DOHH2 (cell line): ENCODE results near the gene NRXN3.

Source experiments
- H3F3A ChIP-seq: fragments of 200-600 bp; sonication (generic), shearing (Covaris generic); 2 replicates; pipeline ENCODE4 v1.6.0; 2016; ENCODE audit warnings: antibody characterized with exemption, mild to moderate bottlenecking; ENCODE audit not compliant: control insufficient read depth, insufficient read depth
- H3K27ac ChIP-seq: fragments of 200-600 bp; sonication (generic); 2 replicates; pipeline ENCODE4 v1.5.1; 2014; ENCODE audit warnings: low read depth, mild to moderate bottlenecking, low read length, moderate library complexity
- H3K27me3 ChIP-seq: fragments of 200-600 bp; sonication (generic); 2 replicates; pipeline ENCODE4 v1.6.1; 2014; ENCODE audit warnings: mild to moderate bottlenecking, low read length, mixed read lengths; ENCODE audit not compliant: control insufficient read depth
- H3K36me3 ChIP-seq: fragments of 200-600 bp; sonication (generic); 2 replicates; pipeline ENCODE4 v1.6.1; 2014; ENCODE audit warnings: mild to moderate bottlenecking, low read length, moderate library complexity, mixed read lengths; ENCODE audit not compliant: control insufficient read depth
- H3K4me1 ChIP-seq: fragments of 200-600 bp; sonication (generic); 2 replicates; pipeline ENCODE4 v1.6.1; 2014; ENCODE audit warnings: mild to moderate bottlenecking, low read length, mixed read lengths; ENCODE audit not compliant: control insufficient read depth
- H3K4me2 ChIP-seq: fragments of 200-600 bp; sonication (generic); 2 replicates; pipeline ENCODE4 v1.6.0; 2014; ENCODE audit warnings: mild to moderate bottlenecking, low read length, moderate library complexity
- H3K4me3 ChIP-seq: fragments of 200-600 bp; sonication (generic); 2 replicates; pipeline ENCODE4 v1.5.1; 2014; ENCODE audit warnings: mild to moderate bottlenecking, low read length, mixed read lengths
- H3K79me2 ChIP-seq: fragments of 200-600 bp; sonication (generic); 2 replicates; pipeline ENCODE4 v1.6.1; 2014; ENCODE audit warnings: mild to moderate bottlenecking, low read length, mixed read lengths; ENCODE audit not compliant: control insufficient read depth
- H3K9me2 ChIP-seq: fragments of 200-600 bp; sonication (generic); replicated peaks from 2 replicates; pipeline ENCODE4 v1.6.1; 2014; ENCODE audit warnings: mild to moderate bottlenecking, low read length, mixed read lengths; ENCODE audit not compliant: control insufficient read depth
- H3K9me3 ChIP-seq: fragments of 200-600 bp; sonication (generic); 2 replicates; pipeline ENCODE4 v1.6.1; 2014; ENCODE audit warnings: antibody characterized with exemption, low read length, mixed read lengths; ENCODE audit not compliant: control insufficient read depth, insufficient read depth
- H4K20me1 ChIP-seq: fragments of 200-600 bp; sonication (generic); 2 replicates; pipeline ENCODE4 v1.6.0; 2014; ENCODE audit warnings: low read depth, mild to moderate bottlenecking, antibody characterized with exemption, low read length, moderate library complexity; ENCODE audit not compliant: control insufficient read depth, insufficient read depth
- EZH2phosphoT487 ChIP-seq: fragments of 200-600 bp; sonication (generic); IDR thresholded peaks from 2 replicates; pipeline ENCODE4 v1.6.1; 2017; ENCODE audit warnings: borderline replicate concordance, mild to moderate bottlenecking, antibody characterized with exemption, low read length, moderate library complexity, mixed read lengths
- TF ChIP-seq, protein P1 (sequence below): fragments of 200-600 bp; sonication (generic); IDR thresholded peaks from one replicate; pipeline ENCODE4 v1.5.1; 2014; ENCODE audit warnings: antibody characterized with exemption, mild to moderate bottlenecking, low read depth, low read length; ENCODE audit not compliant: poor library complexity, severe bottlenecking

The NRXN3 gene

DNA sequence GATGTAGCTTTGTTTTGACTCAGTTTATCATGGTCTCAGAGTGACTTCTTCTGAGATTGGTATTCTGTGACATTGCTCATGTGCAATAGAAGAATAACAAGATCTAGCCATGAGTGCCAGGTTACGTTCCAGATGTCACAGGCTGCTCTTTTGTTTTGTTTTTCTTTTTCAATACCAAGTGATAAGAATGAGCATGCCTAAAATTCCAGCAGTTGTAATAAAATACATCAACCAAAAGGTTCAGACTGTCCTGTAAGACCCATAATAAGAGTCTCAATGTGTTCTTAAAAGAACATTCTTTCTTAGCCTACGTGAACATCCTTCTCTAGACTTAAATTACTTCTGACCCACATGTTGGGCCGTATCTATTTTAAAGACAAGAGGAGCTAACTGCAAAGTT lies 1371.9 kb downstream of the NRXN3 start:
- Histone ChIP-seq H3K4me3 (no peak overlapping the region), H3K4me1 (no peaks in the 10 kb centered on the region), H3K36me3 (no peaks in the 10 kb centered on the region), H4K20me1 (no peaks in the 10 kb centered on the region), H3K4me2 (no peak overlapping the region), H3K27ac (no peak overlapping the region), H3K27me3 (no peaks in the 10 kb centered on the region), H3F3A (no peaks in the 10 kb centered on the region), H3K79me2 (no peaks in the 10 kb centered on the region), H3K9me3 (no peaks in the 10 kb centered on the region), H3K9me2 (no peaks in the 10 kb centered on the region)
- no peak for TF ChIP-seq EZH2phosphoT487
- TF ChIP-seq, protein P1, sequence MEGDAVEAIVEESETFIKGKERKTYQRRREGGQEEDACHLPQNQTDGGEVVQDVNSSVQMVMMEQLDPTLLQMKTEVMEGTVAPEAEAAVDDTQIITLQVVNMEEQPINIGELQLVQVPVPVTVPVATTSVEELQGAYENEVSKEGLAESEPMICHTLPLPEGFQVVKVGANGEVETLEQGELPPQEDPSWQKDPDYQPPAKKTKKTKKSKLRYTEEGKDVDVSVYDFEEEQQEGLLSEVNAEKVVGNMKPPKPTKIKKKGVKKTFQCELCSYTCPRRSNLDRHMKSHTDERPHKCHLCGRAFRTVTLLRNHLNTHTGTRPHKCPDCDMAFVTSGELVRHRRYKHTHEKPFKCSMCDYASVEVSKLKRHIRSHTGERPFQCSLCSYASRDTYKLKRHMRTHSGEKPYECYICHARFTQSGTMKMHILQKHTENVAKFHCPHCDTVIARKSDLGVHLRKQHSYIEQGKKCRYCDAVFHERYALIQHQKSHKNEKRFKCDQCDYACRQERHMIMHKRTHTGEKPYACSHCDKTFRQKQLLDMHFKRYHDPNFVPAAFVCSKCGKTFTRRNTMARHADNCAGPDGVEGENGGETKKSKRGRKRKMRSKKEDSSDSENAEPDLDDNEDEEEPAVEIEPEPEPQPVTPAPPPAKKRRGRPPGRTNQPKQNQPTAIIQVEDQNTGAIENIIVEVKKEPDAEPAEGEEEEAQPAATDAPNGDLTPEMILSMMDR, result no peak

DNA sequence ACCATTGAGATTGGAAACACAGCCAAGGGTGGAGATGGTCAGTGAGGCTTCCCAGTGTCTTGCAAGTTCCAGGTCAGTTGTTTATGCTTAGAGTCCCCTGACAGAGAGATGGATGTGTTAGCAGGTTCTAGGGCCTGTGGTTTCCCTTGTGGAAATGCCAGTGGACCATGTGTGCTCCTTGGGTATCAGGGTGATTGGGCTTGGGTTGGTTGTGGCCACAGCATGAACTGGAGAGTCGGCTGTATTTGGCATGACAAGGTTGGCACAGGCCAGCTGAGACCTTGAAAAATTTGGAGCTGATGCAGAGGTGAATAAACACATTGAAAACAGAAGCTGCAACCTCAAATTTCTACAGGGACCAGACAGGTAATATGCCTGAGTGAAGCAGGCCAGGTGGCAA lies 1373.2 kb downstream of the NRXN3 start:
- no peaks in the 10 kb centered on the region for H3K27me3 ChIP-seq
- no peaks in the 10 kb centered on the region for H3K79me2 ChIP-seq
- no peaks in the 10 kb centered on the region for H3F3A ChIP-seq
- H3K27ac ChIP-seq, result no peak overlapping the region
- no peak overlapping the region for H3K4me2 ChIP-seq
- no peak overlapping the region for H3K4me3 ChIP-seq
- H3K9me3 ChIP-seq, result no peaks in the 10 kb centered on the region
- H3K4me1 ChIP-seq, result no peaks in the 10 kb centered on the region
- no peaks in the 10 kb centered on the region for H4K20me1 ChIP-seq
- H3K9me2 ChIP-seq, result no peaks in the 10 kb centered on the region
- TF ChIP-seq, protein P1, result no peak
- TF ChIP-seq EZH2phosphoT487, result no peak
- no peaks in the 10 kb centered on the region for H3K36me3 ChIP-seq

DNA sequence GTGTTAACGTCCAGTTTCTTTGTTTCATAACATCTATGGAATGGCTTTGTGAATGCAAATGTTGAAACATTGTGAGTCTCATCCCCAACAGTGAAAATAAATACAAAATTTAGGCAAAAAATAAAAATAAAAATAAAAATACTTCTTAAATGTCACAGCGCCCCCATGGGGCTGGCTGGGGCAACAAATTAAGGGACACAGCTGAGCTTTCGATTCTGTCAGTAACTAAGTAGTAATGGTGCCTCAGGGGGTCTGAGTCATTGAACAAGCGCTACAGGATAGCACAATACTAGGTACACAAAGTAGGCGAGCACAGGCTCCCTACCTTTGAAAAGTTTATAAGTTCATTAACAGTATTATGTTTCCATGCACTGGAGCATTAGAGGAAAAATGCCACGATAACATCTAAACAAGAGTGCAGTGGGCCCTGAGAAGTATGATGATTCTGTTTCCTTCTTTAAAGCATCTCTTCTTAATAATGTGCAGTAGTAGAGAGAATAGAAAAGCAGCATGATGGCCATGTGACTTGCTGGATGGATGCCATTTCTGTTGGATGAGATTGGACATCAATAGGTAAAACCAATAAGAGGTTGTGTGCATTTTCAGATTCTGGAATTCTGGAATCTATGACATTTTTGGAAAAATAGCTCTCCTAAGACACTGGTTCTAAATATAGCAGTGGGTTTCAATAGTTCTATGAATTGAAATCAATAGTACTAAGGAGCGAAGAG lies 1374.0 kb downstream of the NRXN3 start:
- no peaks in the 10 kb centered on the region for H3K4me1 ChIP-seq
- H4K20me1 ChIP-seq, result no peaks in the 10 kb centered on the region
- H3K4me2 ChIP-seq, result no peak overlapping the region
- TF ChIP-seq, protein P1, result peak; percentile 13
- TF ChIP-seq EZH2phosphoT487, result no peak
- no peaks in the 10 kb centered on the region for H3K9me2 ChIP-seq
- H3K4me3 ChIP-seq, result no peak overlapping the region
- H3K79me2 ChIP-seq, result no peaks in the 10 kb centered on the region
- no peaks in the 10 kb centered on the region for H3K9me3 ChIP-seq
- no peak overlapping the region for H3K27ac ChIP-seq
- H3K36me3 ChIP-seq, result no peaks in the 10 kb centered on the region
- H3F3A ChIP-seq, result no peaks in the 10 kb centered on the region
- no peaks in the 10 kb centered on the region for H3K27me3 ChIP-seq

DNA sequence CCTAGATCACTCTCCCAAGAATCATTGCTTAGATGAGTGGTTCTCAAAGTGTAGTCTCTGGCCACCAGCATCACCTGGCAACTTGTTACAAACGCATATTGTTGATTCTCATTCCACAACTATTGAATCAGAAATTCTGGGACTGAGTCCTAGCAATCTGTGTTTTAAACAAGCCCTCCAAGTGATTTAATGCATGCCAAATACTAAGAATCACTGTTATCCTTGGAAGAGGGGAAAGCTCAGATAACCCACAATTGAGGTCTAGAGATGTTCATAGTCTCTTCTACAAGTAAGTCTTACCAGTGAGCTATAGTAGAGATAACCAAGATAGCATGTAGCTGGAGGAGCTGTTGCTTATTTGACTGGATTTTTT lies 1374.5 kb downstream of the NRXN3 start:
- H3K27ac ChIP-seq, result no peak overlapping the region
- H3K79me2 ChIP-seq, result no peaks in the 10 kb centered on the region
- H4K20me1 ChIP-seq, result no peaks in the 10 kb centered on the region
- no peaks in the 10 kb centered on the region for H3K9me3 ChIP-seq
- H3K27me3 ChIP-seq, result no peaks in the 10 kb centered on the region
- H3F3A ChIP-seq, result no peaks in the 10 kb centered on the region
- H3K9me2 ChIP-seq, result no peaks in the 10 kb centered on the region
- H3K4me2 ChIP-seq, result no peak overlapping the region
- no peaks in the 10 kb centered on the region for H3K36me3 ChIP-seq
- no peaks in the 10 kb centered on the region for H3K4me1 ChIP-seq
- TF ChIP-seq, protein P1, result no peak
- no peak for TF ChIP-seq EZH2phosphoT487
- H3K4me3 ChIP-seq, result no peak overlapping the region
